A549 (cell line): Measurements from ENCODE around the gene GNGT2. TPM values are rescaled to one million over a fixed set of nuclear protein-coding genes. Genes with fewer than 3 reads are reported as not detected.

Experiments used
- ATAC-seq, 2 experiments: fragments of 200-7000 bp in 1 of 2; fragments of >200 bp in 1 of 2; cut with Nextera tagmentation in 1 of 2; cut with Tn5 transposase in 1 of 2; 3 replicates each; pipeline versions ENCODE4 v1.8.0 to v1.9.1; 2018 to 2020; ENCODE audit warnings: mild to moderate bottlenecking in 1 of 2, moderate library complexity in 1 of 2
- CTCF ChIA-PET: fragments of 300-600 bp; sonication (Branson Sonifier 250); formaldehyde crosslinking; extraction: SDS; loops from one replicate; lab custom pipeline; 2021; ENCODE audit warnings: antibody characterized with exemption, inconsistent platforms; lab: Yijun Ruan, JAX
- POLR2A ChIA-PET: fragments of 350-600 bp; formaldehyde crosslinking; extraction: SDS; loops from one replicate; lab custom pipeline; 2021; ENCODE audit warnings: antibody characterized with exemption, inconsistent platforms; lab: Yijun Ruan, JAX
- DNase-seq, 2 experiments: peaks; one replicate each; pipeline versions ENCODE4 v3.0.0 to v3.0.0-alpha.2; 2011 to 2016; ENCODE audit warnings: low read depth in 1 of 2, low spot score in 1 of 2
- FAIRE-seq: peaks from 2 replicates; lab custom pipeline; 2011; peaks lifted over from hg19 to GRCh38; lab: Jason Lieb, UNC
- H3K27ac ChIP-seq, 2 experiments: fragments of >200 bp; sonication (Bioruptor Twin); formaldehyde crosslinking; 3 replicates each; pipeline ENCODE4 v1.5.1; 2016 to 2017
- H3K4me1 ChIP-seq: fragments of >200 bp; sonication (Bioruptor Twin); formaldehyde crosslinking; 3 replicates; pipeline ENCODE4 v1.6.1; 2016
- H3K4me2 ChIP-seq: fragments of >200 bp; sonication (Bioruptor Twin); formaldehyde crosslinking; 3 replicates; pipeline ENCODE4 v1.6.1; 2016
- H3K4me3 ChIP-seq: fragments of >200 bp; sonication (Bioruptor Twin); formaldehyde crosslinking; 3 replicates; pipeline ENCODE4 v1.5.1; 2016
- H3K9me3 ChIP-seq: fragments of >200 bp; sonication (Bioruptor Twin); formaldehyde crosslinking; 3 replicates; pipeline ENCODE4 v1.6.1; 2016
- BCL3 ChIP-seq: fragments of >200 bp; sonication (Bioruptor Twin); formaldehyde crosslinking; IDR thresholded peaks from 3 replicates; pipeline ENCODE4 v1.6.1; 2016
- CEBPB ChIP-seq, 2 experiments: fragments of >200 bp in 1 of 2; sonication (Bioruptor Twin) in 1 of 2; formaldehyde crosslinking in 1 of 2; IDR thresholded peaks; 2 replicates each; pipeline ENCODE4 v1.6.1; 2012 to 2016
- CHD4 ChIP-seq: fragments of 200-600 bp; sonication (generic); IDR thresholded peaks from 2 replicates; pipeline ENCODE4 v1.6.1; 2016; ENCODE audit warnings: antibody characterized with exemption, mild to moderate bottlenecking, borderline replicate concordance
- EHF ChIP-seq: fragments of 250-450 bp; sonication (Bioruptor Pico); IDR thresholded peaks from 2 replicates; pipeline ENCODE4 v1.5.0; 2020; ENCODE audit warnings: mild to moderate bottlenecking
- EP300 ChIP-seq, 2 experiments: fragments of >200 bp; sonication (Bioruptor Twin); formaldehyde crosslinking; IDR thresholded peaks; 2 replicates in 1 of 2; 3 replicates in 1 of 2; pipeline ENCODE4 v1.6.1; 2016 to 2017
- FOXS1 ChIP-seq: fragments of 250-450 bp; sonication (Bioruptor Pico); IDR thresholded peaks from 2 replicates; pipeline ENCODE4 v1.5.0; 2020; ENCODE audit warnings: mild to moderate bottlenecking, moderate library complexity
- HMGXB4 ChIP-seq: fragments of 250-450 bp; sonication (Bioruptor Pico); IDR thresholded peaks from 2 replicates; pipeline ENCODE4 v1.5.0; 2021; ENCODE audit warnings: mild to moderate bottlenecking, moderate library complexity, borderline replicate concordance
- HOXA7 ChIP-seq: fragments of 250-450 bp; sonication (Bioruptor Pico); IDR thresholded peaks from 2 replicates; pipeline ENCODE4 v1.5.0; 2020; ENCODE audit warnings: mild to moderate bottlenecking, moderate library complexity
- JUNB ChIP-seq: fragments of >200 bp; sonication (Bioruptor Twin); formaldehyde crosslinking; IDR thresholded peaks from 2 replicates; pipeline ENCODE4 v1.6.1; 2016
- MAFK ChIP-seq: fragments of 450-650 bp; IDR thresholded peaks from 2 replicates; pipeline ENCODE4 v1.6.1; 2014; ENCODE audit not compliant: partially characterized antibody
- POLR2AphosphoS2 ChIP-seq: conservative IDR thresholded peaks from 2 replicates; pipeline ENCODE4 v1.6.1; 2012; ENCODE audit warnings: low read length, improper control_type of control experiment, inconsistent platforms
- REST ChIP-seq: fragments of 200-600 bp; sonication (generic); IDR thresholded peaks from 2 replicates; pipeline ENCODE4 v1.6.1; 2016; ENCODE audit warnings: antibody characterized with exemption, mild to moderate bottlenecking, moderate library complexity
- SMC3 ChIP-seq: fragments of >200 bp; sonication (Bioruptor Twin); formaldehyde crosslinking; IDR thresholded peaks from 3 replicates; pipeline ENCODE4 v1.6.1; 2018; ENCODE audit warnings: inconsistent platforms
- TFCP2L1 ChIP-seq: fragments of 250-450 bp; sonication (Bioruptor Pico); IDR thresholded peaks from 2 replicates; pipeline ENCODE4 v1.5.0; 2021; ENCODE audit warnings: mild to moderate bottlenecking
- ZFP36 ChIP-seq: fragments of 450-650 bp; IDR thresholded peaks from 2 replicates; pipeline ENCODE4 v1.6.1; 2014; ENCODE audit warnings: borderline replicate concordance; ENCODE audit not compliant: partially characterized antibody
- ZSCAN20 ChIP-seq: fragments of 250-450 bp; sonication (Bioruptor Pico); IDR thresholded peaks from 2 replicates; pipeline ENCODE4 v1.8.0; 2022; ENCODE audit warnings: mild to moderate bottlenecking, moderate library complexity
- WGBS: methylation state at CpG from one replicate; pipeline ENCODE4 v1.1.6; 2017; ENCODE audit errors: missing lambda C conversion rate; 5-methylcytosine and 5-hydroxymethylcytosine counted together
- polyA plus RNA-seq, 4 experiments: library from polyadenylated mRNA; depleted of rRNA in 3 of 4; stranded (reverse); fragments of >200 nt; fragmentation: RNase III in 1 of 4; extraction: RNeasy Plus Mini Kit Qiagen cat#74134 plus additional on column Dnase treatment in 1 of 4; gene quantifications; 2 replicates in 3 of 4; 3 replicates in 1 of 4; pipeline ENCODE4 v1.2.3, GENCODE V29; 2011 to 2017

Gene GNGT2
- polyA plus RNA-seq, 2 of the 4 experiments (the other 2 are of a cell fraction): 0.31 TPM; not detected in 1

- peak in 1 of 2 experiments; percentile 11; a peak in 1 of 5 replicates for TF ChIP-seq EP300 (IDR thresholded peaks at IDR 0.05)
- peak in 1 of 2 experiments; percentile 68; a peak in 2 of 4 replicates for TF ChIP-seq CEBPB (IDR thresholded peaks at IDR 0.05)
- TF ChIP-seq FOXS1 (CRISPR knock-in tag): 0 out of 2 replicates have a peak, but pooled peaks have one; percentile 31
- no peak for TF ChIP-seq POLR2AphosphoS2
- peak; percentile 71 for TF ChIP-seq ZFP36
- TF ChIP-seq JUNB: no peak
- peak; percentile 62 for TF ChIP-seq SMC3
- 0 out of 2 replicates have a peak, but pooled peaks have one; percentile 47 for TF ChIP-seq TFCP2L1 (CRISPR knock-in tag)
- peak; percentile 98 for TF ChIP-seq HMGXB4
- peak; percentile 87; the same call in 1 of the 2 replicates for TF ChIP-seq EHF (CRISPR knock-in tag)
Measured at GRCh38 chr17:49191917-49192741, 18.2 kb downstream of the GNGT2 start (continued).

- Histone ChIP-seq H3K4me3 (peak overlapping the region; percentile 64), H3K4me1 (peaks cover 12% of the 10 kb centered on the region), H3K9me3 (no peaks in the 10 kb centered on the region), H3K27ac (peak overlapping the region; percentile 93 to 96), H3K4me2 (peak overlapping the region; percentile 88)
- FAIRE-seq: peak; percentile 18
- POLR2A ChIA-PET: interaction anchor here (0.9 to 1.9 kb wide), 15 partner anchors 22 to 1296 kb away, joined by 3 to 15 read pairs (median 4); no protein-coding TSS in a partner anchor
- DNase-seq: no peak
- CTCF ChIA-PET: interaction anchor here (0.6 to 17.4 kb wide), 40 partner anchors 10 to 1334 kb away, joined by 3 to 224 read pairs (median 5); partner anchors contain the start of gene PHOSPHO1
- TF ChIP-seq TFCP2L1 (CRISPR knock-in tag) (peak; percentile 75; the same call in 1 of the 2 replicates), BCL3 (peak; percentile 71; the same call in 2 of the 3 replicates), REST (no peak), ZSCAN20 (CRISPR knock-in tag) (0 out of 2 replicates have a peak, but pooled peaks have one; percentile 26), HOXA7 (CRISPR knock-in tag) (peak; percentile 75; the same call in 1 of the 2 replicates), CHD4 (no peak), MAFK (peak; percentile 97)
- WGBS: 1% methylated on average over 8 of the region's 8 CpGs
- no peak for ATAC-seq
Measured at GRCh38 chr17:49191409-49191916, 18.9 kb downstream of the GNGT2 start.
